GM06990 (cell line): ENCODE measurements around the gene PCNT.

ENCODE experiments used
- DNase-seq: peaks from one replicate; pipeline ENCODE4 v3.0.0-alpha.2; 2011; ENCODE audit not compliant: insufficient read length; ENCODE audit errors: extremely low read depth
- H3K27me3 ChIP-seq: replicated peaks from 2 replicates; pipeline ENCODE4 v1.6.0; 2011; ENCODE audit warnings: low read length; ENCODE audit not compliant: control insufficient read depth, insufficient read depth
- H3K36me3 ChIP-seq: 2 replicates; pipeline ENCODE4 v1.5.1; 2011; ENCODE audit warnings: low read length; ENCODE audit not compliant: control insufficient read depth, insufficient read depth
- H3K4me3 ChIP-seq: replicated peaks from 2 replicates; pipeline ENCODE4 v1.5.1; 2011; ENCODE audit warnings: low read depth, mild to moderate bottlenecking, control low read depth, low read length
- CTCF ChIP-seq: IDR thresholded peaks from 2 replicates; pipeline ENCODE4 v1.5.1; 2011; ENCODE audit warnings: low read length, control low read depth, mild to moderate bottlenecking, inconsistent platforms; ENCODE audit not compliant: insufficient read depth, poor library complexity, severe bottlenecking

Gene PCNT

DNA sequence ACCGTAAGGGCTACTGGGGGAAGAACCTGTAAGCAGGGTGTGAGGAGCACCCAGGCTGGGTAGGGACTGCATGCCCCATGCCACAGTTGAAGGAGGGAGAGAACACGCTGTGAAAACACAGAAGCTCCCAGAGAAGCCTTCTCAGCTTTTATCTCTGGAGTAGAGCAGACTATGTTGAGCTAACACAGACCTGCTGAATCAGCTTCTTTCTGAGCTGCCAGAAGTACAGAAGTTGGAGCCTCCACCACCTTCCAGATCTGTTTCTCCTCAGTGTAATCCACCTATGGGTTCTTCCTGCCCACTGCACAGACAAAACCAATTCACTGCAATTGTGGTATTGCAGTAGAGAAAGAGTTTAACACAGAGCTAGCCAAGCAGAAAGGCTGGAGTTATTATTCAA is 32.4 kb upstream of the PCNT start:
- DNase-seq, result no peak
- Histone ChIP-seq H3K36me3 (peaks cover 11% of the 10 kb centered on the region), H3K4me3 (no peak overlapping the region), H3K27me3 (no peaks in the 10 kb centered on the region)
- TF ChIP-seq CTCF, result no peak

GRCh38 chr21:46294647-46295176 is 29.2 kb upstream of the PCNT start:
- TF ChIP-seq CTCF, result no peak
- Histone ChIP-seq H3K4me3 (no peak overlapping the region), H3K36me3 (peaks cover 15% of the 10 kb centered on the region), H3K27me3 (no peaks in the 10 kb centered on the region)
- no peak for DNase-seq

DNA sequence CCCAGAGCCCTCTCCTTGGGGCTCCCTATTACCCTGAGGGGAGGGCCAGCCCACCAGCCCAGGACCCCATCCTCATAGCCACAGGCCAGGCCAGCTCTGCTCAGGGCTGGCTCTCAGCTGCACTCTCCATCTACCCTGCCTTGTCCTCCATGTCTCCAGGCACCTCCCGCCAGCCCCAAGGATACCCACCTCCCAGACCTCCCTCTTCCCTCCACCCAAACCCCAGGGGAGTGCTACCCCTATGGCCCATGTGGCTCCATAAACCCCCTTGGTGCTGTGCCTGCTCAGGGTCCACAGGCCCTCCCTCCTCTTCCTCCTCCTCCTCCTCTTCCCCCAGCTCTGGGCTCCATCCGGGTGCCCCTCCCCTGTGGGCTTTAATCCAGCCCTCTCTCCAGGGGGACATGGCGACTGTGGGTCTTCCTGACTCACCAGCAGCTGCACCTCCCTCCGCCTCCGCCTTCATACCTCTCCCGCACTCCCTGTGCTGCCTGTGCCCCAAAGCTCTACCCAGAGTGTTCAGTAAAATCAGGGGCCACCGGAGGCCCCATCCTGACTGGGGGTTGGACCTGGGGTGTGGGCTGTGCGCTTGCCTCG is 28.7 kb upstream of the PCNT start:
- no peak for TF ChIP-seq CTCF
- H3K27me3 ChIP-seq, result no peaks in the 10 kb centered on the region
- peaks cover 15% of the 10 kb centered on the region for H3K36me3 ChIP-seq
- no peak for DNase-seq
- H3K4me3 ChIP-seq, result no peak overlapping the region

GRCh38 chr21:46295996-46296752 is 27.8 kb upstream of the PCNT start:
- DNase-seq, result no peak
- H3K4me3 ChIP-seq, result no peak overlapping the region

More at GRCh38 chr21:46295996-46296752, 27.8 kb upstream of the PCNT start:
- no peak for TF ChIP-seq CTCF
- H3K36me3 ChIP-seq, result peaks cover 15% of the 10 kb centered on the region
- no peaks in the 10 kb centered on the region for H3K27me3 ChIP-seq
